DOHH2 (cell line): ENCODE results near the gene RASL12.

Experiments used
- H3F3A ChIP-seq: fragments of 200-600 bp; sonication (generic), shearing (Covaris generic); 2 replicates; pipeline ENCODE4 v1.6.0; 2016; ENCODE audit warnings: antibody characterized with exemption, mild to moderate bottlenecking; ENCODE audit not compliant: control insufficient read depth, insufficient read depth
- H3K27ac ChIP-seq: fragments of 200-600 bp; sonication (generic); 2 replicates; pipeline ENCODE4 v1.5.1; 2014; ENCODE audit warnings: low read depth, mild to moderate bottlenecking, low read length, moderate library complexity
- H3K27me3 ChIP-seq: fragments of 200-600 bp; sonication (generic); 2 replicates; pipeline ENCODE4 v1.6.1; 2014; ENCODE audit warnings: mild to moderate bottlenecking, low read length, mixed read lengths; ENCODE audit not compliant: control insufficient read depth
- H3K36me3 ChIP-seq: fragments of 200-600 bp; sonication (generic); 2 replicates; pipeline ENCODE4 v1.6.1; 2014; ENCODE audit warnings: mild to moderate bottlenecking, low read length, moderate library complexity, mixed read lengths; ENCODE audit not compliant: control insufficient read depth
- H3K4me1 ChIP-seq: fragments of 200-600 bp; sonication (generic); 2 replicates; pipeline ENCODE4 v1.6.1; 2014; ENCODE audit warnings: mild to moderate bottlenecking, low read length, mixed read lengths; ENCODE audit not compliant: control insufficient read depth
- H3K4me2 ChIP-seq: fragments of 200-600 bp; sonication (generic); 2 replicates; pipeline ENCODE4 v1.6.0; 2014; ENCODE audit warnings: mild to moderate bottlenecking, low read length, moderate library complexity
- H3K4me3 ChIP-seq: fragments of 200-600 bp; sonication (generic); 2 replicates; pipeline ENCODE4 v1.5.1; 2014; ENCODE audit warnings: mild to moderate bottlenecking, low read length, mixed read lengths
- H3K79me2 ChIP-seq: fragments of 200-600 bp; sonication (generic); 2 replicates; pipeline ENCODE4 v1.6.1; 2014; ENCODE audit warnings: mild to moderate bottlenecking, low read length, mixed read lengths; ENCODE audit not compliant: control insufficient read depth
- H3K9me2 ChIP-seq: fragments of 200-600 bp; sonication (generic); replicated peaks from 2 replicates; pipeline ENCODE4 v1.6.1; 2014; ENCODE audit warnings: mild to moderate bottlenecking, low read length, mixed read lengths; ENCODE audit not compliant: control insufficient read depth
- H3K9me3 ChIP-seq: fragments of 200-600 bp; sonication (generic); 2 replicates; pipeline ENCODE4 v1.6.1; 2014; ENCODE audit warnings: antibody characterized with exemption, low read length, mixed read lengths; ENCODE audit not compliant: control insufficient read depth, insufficient read depth
- H4K20me1 ChIP-seq: fragments of 200-600 bp; sonication (generic); 2 replicates; pipeline ENCODE4 v1.6.0; 2014; ENCODE audit warnings: low read depth, mild to moderate bottlenecking, antibody characterized with exemption, low read length, moderate library complexity; ENCODE audit not compliant: control insufficient read depth, insufficient read depth
- EZH2phosphoT487 ChIP-seq: fragments of 200-600 bp; sonication (generic); IDR thresholded peaks from 2 replicates; pipeline ENCODE4 v1.6.1; 2017; ENCODE audit warnings: borderline replicate concordance, mild to moderate bottlenecking, antibody characterized with exemption, low read length, moderate library complexity, mixed read lengths
- TF ChIP-seq, protein P1 (sequence below): fragments of 200-600 bp; sonication (generic); IDR thresholded peaks from one replicate; pipeline ENCODE4 v1.5.1; 2014; ENCODE audit warnings: antibody characterized with exemption, mild to moderate bottlenecking, low read depth, low read length; ENCODE audit not compliant: poor library complexity, severe bottlenecking

Gene RASL12, protein sequence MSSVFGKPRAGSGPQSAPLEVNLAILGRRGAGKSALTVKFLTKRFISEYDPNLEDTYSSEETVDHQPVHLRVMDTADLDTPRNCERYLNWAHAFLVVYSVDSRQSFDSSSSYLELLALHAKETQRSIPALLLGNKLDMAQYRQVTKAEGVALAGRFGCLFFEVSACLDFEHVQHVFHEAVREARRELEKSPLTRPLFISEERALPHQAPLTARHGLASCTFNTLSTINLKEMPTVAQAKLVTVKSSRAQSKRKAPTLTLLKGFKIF

DNA sequence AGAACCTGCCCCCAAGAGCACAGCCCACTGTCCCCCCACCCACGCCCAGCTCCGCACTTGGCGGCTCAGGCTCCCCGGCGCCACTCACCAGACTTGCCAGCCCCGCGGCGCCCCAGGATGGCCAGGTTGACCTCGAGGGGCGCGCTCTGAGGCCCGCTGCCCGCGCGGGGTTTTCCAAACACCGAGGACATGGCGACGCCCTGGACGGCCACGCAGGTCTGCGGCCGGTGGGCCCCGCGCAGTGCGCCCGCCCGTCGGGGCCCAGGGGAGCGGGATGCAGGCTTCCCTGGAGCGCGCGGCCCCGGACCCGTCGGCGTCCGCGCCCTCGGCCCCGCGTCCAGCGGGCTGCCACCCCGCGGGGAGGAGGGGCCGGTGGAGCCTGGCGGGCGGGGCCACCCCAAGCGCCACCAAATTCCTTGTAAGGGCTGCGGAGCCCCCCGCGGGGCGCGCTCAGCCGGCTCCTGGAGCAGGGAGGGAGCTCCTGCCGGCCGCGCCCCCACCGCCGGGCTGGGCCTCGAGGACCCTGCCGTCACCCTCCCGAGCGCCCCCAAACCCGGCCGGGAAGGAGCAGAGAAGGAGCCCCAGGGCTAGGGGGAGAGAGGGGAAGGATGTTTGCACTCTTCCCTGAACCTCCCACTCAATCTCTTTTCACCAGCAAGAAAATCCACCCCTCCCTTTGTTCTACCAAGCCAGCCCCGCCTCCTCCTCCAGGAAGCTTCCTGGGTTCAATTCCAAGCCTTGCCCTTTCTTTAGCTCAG, at the start of gene RASL12:
RASL12 (minus strand) TSS at position 347 of the 758 bp plus-strand sequence; CDS start at position 191, 156 bp downstream.
- no peaks in the 10 kb centered on the region for H3K9me3 ChIP-seq
- peaks cover 16% of the 10 kb centered on the region for H3K27me3 ChIP-seq
- no peaks in the 10 kb centered on the region for H3K9me2 ChIP-seq
- H3K4me2 ChIP-seq, result no peak within 1 kb of the TSS
- H3K4me3 ChIP-seq, result no peak within 1 kb of the TSS
- H3K4me1 ChIP-seq, result peaks cover 11% of the 10 kb centered on the region
- no peaks in the 10 kb centered on the region for H3F3A ChIP-seq
- TF ChIP-seq, protein P1, sequence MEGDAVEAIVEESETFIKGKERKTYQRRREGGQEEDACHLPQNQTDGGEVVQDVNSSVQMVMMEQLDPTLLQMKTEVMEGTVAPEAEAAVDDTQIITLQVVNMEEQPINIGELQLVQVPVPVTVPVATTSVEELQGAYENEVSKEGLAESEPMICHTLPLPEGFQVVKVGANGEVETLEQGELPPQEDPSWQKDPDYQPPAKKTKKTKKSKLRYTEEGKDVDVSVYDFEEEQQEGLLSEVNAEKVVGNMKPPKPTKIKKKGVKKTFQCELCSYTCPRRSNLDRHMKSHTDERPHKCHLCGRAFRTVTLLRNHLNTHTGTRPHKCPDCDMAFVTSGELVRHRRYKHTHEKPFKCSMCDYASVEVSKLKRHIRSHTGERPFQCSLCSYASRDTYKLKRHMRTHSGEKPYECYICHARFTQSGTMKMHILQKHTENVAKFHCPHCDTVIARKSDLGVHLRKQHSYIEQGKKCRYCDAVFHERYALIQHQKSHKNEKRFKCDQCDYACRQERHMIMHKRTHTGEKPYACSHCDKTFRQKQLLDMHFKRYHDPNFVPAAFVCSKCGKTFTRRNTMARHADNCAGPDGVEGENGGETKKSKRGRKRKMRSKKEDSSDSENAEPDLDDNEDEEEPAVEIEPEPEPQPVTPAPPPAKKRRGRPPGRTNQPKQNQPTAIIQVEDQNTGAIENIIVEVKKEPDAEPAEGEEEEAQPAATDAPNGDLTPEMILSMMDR, result no peak
- no peak for TF ChIP-seq EZH2phosphoT487
- no peaks in the 10 kb centered on the region for H3K79me2 ChIP-seq
- H3K36me3 ChIP-seq, result no peaks in the 10 kb centered on the region
- no peaks in the 10 kb centered on the region for H4K20me1 ChIP-seq
- no peak within 1 kb of the TSS for H3K27ac ChIP-seq

DNA sequence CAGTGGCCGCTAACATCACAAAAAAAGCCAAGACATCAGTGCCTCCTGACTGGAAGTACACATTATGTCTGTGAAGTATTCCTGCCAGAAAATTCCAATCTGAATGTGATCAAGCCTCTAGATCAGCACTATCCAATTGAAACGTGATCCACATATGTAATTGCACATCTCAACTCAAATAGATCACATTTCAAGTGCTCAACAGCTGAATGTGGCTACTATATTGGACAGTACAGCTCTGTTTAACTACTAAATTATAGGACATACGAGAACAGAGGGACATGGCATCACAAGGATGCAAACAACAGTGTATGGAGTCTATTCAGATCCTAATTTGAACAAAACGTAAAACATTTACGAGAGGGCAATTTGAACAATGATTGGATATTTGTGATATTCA, 47.8 kb upstream of the RASL12 start:
- H3K4me1 ChIP-seq, result no peaks in the 10 kb centered on the region
- no peak for TF ChIP-seq EZH2phosphoT487
- TF ChIP-seq, protein P1, result no peak
- H3K9me3 ChIP-seq, result no peaks in the 10 kb centered on the region
- H3K4me2 ChIP-seq, result no peak overlapping the region
- H3K79me2 ChIP-seq, result no peaks in the 10 kb centered on the region
- no peaks in the 10 kb centered on the region for H3K27me3 ChIP-seq
- H3F3A ChIP-seq, result peaks cover 10% of the 10 kb centered on the region; the same call in 1 of the 2 replicates
- no peak overlapping the region for H3K4me3 ChIP-seq
- H3K27ac ChIP-seq, result no peak overlapping the region
- no peaks in the 10 kb centered on the region for H4K20me1 ChIP-seq
- H3K9me2 ChIP-seq, result no peaks in the 10 kb centered on the region
- peaks cover 67% of the 10 kb centered on the region for H3K36me3 ChIP-seq

DNA sequence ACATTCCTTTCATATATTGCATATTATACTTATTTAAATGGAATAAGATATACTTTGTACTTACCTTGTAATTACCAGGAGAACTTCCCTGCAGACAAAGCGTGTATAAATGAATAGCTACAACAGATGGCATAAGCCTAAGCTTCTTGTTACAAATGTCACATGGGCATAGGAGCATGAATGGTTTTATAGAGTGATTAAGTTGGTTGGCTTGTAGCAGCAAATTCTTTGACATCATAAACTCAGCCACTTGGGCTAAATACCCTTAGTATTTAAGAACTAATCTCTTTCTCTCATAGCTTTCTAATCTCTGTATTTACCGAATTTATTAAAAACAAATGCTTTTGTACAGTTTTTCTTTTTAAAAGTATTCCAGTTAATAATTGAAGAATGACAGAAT, 47.3 kb upstream of the RASL12 start, which contains the start of gene UBAP1L:
UBAP1L (minus strand) TSS at position 115 of the 400 bp plus-strand sequence. CDS start 8,985 bp downstream, outside the sequence.
- H3K79me2 ChIP-seq, result no peaks in the 10 kb centered on the region
- no peak for TF ChIP-seq EZH2phosphoT487
- TF ChIP-seq, protein P1, result no peak
- H3K9me3 ChIP-seq, result no peaks in the 10 kb centered on the region
- H4K20me1 ChIP-seq, result no peaks in the 10 kb centered on the region
- H3K9me2 ChIP-seq, result no peaks in the 10 kb centered on the region
- H3K27me3 ChIP-seq, result no peaks in the 10 kb centered on the region
- H3K27ac ChIP-seq, result no peak within 1 kb of the TSS
- no peak within 1 kb of the TSS for H3K4me3 ChIP-seq
- no peak within 1 kb of the TSS for H3K4me2 ChIP-seq
- peaks cover 10% of the 10 kb centered on the region; the same call in 1 of the 2 replicates for H3F3A ChIP-seq
- H3K36me3 ChIP-seq, result peaks cover 64% of the 10 kb centered on the region
- no peaks in the 10 kb centered on the region for H3K4me1 ChIP-seq
